Stimulated activated CD8-positive, alpha-beta memory T cell treated with anti-CD3 and anti-CD28 coated beads, Interleukin-7, amount 100 ng/mL, for 24 hours (primary cell): ENCODE data around the gene TARS3.
"Not testable (repeated sequence)": the region's sequence is repeated elsewhere in the genome, so short reads cannot be mapped to it uniquely, and the experiment has no call there.

Source experiments
- DNase-seq: peaks from one replicate; pipeline ENCODE4 v3.0.0-alpha.2; 2020; ENCODE audit warnings: low read depth

The TARS3 gene

GRCh38 chr15:101723874-101724674 is at the start of gene TARS3:
TSS of gene TARS3 (minus strand) at chr15:101724473. CDS start at chr15:101724387, 86 bp downstream.
- peak; percentile 94 for DNase-seq

- DNase-seq, result no peak
These were observed 49.3 kb upstream of the TARS3 start for GRCh38 chr15:101773496-101774100.

DNA sequence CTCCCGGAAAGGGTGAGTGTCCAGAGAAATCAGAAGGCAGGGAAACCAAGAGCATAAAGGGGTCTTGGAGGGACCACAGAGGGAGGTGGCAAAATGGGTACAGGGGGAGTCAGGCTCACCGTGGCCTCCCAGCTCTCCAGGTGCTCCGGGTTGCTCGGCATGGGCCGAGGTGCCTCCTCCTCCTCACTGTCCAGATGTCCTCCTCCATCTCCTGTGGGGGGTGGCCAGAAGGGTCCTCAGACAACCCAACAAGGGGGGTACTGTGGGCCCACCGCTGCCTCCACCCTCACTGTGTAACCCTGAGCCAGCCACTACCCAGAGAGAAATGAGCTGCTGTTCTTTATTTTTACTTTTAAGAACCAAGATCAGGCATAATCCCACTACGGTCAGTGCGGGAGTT is 48.6 kb upstream of the TARS3 start:
- DNase-seq, result no peak

DNA sequence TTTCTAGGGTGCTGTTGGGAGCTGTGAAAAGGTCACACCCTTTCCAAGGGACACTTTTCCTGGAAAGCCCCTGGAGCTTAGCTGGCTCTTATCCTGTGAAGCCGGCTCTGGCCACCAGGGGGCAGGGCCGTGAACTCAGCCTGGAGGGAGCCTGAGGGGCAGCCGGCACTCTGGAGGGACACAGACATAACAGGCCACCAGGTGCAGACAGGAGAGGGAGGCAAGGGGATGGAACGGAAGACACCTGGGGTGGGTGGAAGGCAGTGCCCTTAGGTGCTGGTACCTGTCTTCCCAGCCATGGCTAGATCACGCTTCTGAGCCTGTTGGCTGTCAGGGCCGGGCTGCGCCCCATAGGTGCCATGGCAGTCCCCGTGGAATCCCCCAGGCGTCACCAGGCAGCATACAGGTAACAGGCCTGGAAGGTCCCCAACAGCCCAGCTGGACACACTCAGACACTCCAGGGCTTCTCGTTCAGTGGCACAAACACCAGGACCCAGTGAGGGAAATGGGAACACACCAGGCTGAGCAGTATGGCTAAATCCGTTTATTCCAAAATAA is 42.9 kb upstream of the TARS3 start:
- not testable (repeated sequence) for DNase-seq

- no peak for DNase-seq
These were observed 41.6 kb upstream of the TARS3 start for GRCh38 chr15:101765772-101766456.

DNA sequence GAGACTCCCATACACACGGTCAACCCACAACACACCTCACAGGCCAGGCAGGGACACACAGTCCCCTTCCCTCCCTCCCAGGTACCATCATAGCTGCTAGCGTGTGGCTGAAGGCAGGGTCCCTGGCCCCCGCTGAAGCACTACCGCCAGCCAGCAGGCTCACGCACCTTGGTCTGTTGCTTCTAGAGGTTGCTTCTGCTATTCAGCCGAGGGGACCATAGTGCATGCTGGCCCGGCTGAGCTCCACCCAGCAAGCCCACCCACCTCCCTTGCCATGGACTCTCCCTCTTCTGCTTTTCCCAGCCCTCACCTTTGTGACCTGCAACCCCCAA is 41.0 kb upstream of the TARS3 start:
- DNase-seq, result not testable (repeated sequence)

DNA sequence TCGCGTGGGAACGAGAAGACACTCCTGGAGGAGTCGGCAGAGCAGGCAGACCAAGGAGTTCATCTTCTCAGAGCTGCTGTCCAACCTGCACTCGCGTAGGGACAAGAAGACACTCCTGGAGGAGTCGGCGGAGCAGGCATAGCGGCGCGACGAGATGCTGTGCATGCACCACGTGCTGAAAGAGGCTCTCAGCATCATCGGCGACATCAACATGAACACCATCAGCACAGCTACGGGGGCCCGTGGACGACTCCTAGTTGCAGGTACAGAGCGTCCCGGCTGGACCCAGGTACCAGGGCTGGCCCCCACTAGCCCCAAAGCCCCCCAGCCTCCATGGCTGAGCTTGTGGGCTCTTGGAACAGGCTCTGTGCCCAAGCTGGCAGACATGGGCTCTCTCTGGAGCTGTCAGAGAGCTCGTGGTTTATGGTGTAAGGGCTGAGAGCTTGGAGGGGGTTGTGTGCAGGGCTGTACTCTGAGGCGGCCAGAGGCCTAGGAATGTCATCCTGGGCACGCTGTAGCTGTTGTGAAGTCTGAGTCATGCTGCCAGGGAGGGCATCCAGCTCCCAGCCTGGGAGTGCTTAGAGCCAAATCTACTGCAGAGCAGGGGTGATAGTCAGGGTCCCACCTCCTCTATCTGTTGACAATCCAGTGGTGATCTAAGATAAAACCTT is 40.5 kb upstream of the TARS3 start:
- not testable (repeated sequence) for DNase-seq

DNA sequence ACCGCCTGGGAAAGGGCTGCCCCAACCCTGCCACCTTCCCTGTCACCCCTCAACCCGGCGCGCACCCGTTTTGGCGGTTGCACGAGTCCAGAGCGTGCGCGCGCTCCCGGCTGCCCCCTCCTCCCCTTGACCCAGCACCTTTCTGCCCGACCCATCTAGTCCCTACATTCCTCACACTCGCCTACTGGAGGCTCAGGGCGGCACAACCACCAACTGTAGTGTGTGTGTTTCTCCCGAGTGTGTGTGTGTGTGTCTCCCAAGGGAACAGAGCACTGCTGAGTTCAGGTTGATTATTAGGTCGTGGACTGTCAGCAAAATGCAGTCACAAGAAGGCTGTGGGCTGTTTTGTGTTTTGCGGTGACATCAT is 22.4 kb upstream of the TARS3 start:
- DNase-seq, result not testable (repeated sequence)

DNA sequence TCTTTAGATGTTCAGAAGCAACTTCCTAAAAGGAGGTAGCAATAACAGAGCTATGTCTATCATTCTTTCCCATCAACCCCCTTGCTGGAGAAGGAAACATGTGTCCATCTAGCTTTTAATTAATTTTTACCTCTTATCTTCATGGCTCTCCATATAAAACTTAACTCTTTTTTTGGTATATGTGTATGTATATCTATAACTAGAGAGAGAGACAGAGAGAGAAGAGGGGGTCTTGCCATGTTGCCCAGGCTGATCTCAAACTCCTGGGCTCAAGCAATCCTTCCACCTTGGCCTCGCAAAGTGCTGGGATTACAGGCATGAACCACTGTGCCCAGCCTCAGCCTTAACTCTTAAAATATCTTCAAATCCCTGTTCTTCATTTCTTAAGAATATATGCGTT is 10.6 kb upstream of the TARS3 start:
- DNase-seq, result not testable (repeated sequence)

DNA sequence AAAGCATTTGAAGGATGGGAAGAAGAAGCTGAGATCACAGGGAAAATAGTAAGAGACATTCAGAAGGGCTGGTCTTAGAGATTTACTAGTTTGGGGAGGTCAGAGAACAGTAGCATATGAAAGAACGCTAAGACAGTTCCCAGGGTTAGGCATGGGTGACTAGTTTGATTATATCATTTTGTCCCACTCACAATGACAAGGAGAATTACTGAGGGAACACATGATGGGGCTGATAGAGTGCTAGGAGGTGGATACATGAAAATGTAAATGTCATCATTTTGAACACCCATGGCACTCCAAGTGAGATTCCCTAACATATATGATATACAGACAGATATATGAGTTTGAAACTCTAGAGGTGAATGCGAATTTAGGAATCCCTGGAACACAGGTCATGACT is 9.3 kb upstream of the TARS3 start:
- no peak for DNase-seq

GRCh38 chr15:101732772-101733171 is 8.5 kb upstream of the TARS3 start:
- no peak for DNase-seq

DNA sequence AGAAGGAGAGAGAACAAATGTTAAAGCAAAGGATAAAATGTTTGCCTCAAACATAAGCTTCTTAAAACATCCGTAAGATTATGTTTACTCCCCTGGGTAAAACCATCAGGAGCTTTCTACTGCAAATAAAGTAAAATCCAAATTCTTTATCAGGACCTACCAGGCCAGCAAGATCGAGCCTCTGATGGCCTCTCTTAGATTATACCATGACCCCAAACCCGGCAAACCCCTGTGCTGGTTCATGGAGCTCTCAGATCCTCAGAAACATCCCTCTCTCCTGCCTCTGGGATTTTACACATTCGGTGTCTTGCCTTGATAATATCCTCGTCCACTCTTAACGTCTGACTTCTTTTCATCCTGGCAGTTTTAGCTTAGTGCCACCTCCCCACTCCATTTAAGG is 7.5 kb upstream of the TARS3 start:
- no peak for DNase-seq

DNA sequence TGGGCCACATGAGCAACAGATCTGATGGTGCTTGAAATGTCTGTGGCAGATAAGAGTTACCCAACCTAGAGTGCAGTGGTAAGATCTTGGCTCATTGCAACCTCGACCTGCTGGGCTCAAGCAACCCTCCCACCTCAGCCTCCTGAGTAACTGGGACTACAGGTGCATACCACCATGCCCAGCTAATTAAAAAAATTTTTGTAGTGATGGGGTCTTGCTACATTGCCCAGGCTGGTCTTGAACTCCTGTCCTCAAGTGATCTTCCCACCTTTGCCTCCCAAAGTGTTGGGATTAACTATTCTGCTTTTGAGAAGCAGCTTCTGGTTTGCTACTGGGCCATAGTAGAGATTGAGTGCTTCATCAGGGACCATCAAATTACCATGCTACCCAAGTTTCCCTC is 2.9 kb upstream of the TARS3 start:
- no peak for DNase-seq

GRCh38 chr15:101725073-101725472 is 800 bp upstream of the TARS3 start:
- DNase-seq, result no peak

- DNase-seq, result no peak
These were observed 367 bp upstream of the TARS3 start for GRCh38 chr15:101724675-101725005.

DNA sequence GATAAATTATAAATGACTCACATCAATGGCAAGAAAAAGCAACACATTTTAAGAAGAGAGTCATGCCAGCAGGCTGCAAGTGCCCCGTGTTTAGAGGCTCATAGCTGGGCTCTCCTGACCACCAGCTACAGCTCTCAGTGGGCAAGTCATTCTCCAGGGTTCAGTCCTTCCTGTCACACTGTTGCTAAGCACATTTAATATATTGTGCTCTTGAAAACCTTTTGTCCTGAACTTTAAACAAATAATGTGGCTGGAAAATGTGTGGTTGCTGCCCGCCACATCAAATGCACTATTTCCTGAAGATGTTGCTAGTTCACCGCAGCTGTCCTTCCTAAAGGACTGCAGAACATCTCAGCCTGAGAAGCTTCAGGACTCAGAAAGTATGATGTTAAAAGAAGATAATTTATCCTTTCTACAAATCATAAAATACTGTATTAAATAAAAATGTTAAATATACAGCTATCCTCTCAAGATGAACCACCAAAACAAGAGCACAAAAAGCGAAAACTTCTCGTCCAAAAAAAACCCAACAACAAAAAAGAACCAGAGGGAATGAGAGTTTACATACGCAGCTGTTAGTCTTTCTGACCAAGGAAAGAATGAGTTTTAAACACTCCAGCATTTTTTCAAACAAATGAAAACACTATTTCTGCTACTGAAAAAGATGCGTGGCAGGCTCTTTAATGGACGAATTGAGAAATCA is 951 bp downstream of the TARS3 start:
- no peak for DNase-seq

DNA sequence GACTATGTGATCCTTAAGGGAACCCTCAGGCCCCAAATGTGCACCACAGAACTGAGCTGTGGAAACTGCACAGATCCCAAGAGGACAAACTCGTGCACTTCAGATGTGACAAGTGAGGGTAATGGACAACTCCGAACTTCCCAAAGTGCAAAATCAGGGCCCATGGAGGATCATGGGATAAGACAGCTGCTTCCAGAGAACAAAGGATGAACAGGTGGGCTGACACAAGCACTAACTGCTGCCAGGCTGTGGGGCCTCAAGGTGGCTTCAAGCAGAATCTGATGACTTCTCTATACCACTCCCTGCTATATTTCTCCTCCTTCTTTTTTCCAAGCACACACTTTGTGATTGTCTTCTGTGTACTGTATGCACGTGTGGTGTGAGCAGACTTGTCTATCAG is 5.4 kb downstream of the TARS3 start:
- DNase-seq, result no peak

- no peak for DNase-seq
These were observed 12.2 kb downstream of the TARS3 start for GRCh38 chr15:101712078-101712477.

DNA sequence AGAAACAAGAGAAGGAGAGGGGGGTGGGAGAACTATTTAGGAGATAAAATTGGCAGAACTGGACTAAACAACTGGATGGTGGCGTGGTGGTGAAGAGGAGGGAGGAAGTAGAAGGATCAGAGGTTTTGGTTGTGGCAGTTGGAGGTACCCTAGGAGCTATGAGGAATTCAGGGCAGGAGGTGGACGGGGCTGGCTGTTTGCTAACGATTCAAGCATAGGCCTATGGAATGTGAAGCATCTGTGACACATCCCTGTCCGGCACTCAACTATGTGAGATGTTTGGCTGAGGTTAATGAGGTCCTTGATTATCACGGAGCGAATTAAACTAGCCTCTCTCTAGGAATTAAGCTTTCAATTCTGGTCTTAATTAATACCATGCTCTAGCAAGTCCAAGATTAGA is 13.5 kb downstream of the TARS3 start:
- DNase-seq, result no peak

GRCh38 chr15:101709466-101709865 is 14.8 kb downstream of the TARS3 start:
- no peak for DNase-seq

GRCh38 chr15:101707983-101708382 is 16.3 kb downstream of the TARS3 start:
- DNase-seq, result no peak

DNA sequence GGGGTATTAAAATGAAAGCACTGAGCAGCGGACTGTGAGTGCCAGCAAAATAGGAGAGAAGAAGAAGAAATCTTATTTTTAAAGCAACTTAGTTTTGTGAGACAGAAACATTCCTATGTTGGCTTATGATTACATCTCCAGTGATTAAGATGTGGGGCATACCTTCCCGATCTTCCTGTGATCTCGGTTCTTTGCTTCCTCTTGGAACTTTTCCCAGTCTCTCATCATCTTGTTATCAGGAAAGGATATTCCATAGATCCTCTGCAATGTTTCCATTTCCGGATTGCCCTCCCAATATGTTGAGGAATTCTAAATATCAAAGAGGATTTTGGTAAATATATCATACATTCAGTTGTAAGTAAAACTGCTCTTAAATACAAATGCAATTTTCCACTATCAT is 22.2 kb downstream of the TARS3 start:
- DNase-seq, result no peak
